GM23338 (cell line): ENCODE data around the gene ADAD2.

Source experiments
- CTCF ChIP-seq, 2 experiments: fragments of 200-600 bp in 1 of 2; sonication (generic) in 1 of 2; conservative IDR thresholded peaks; 2 replicates each; pipeline versions ENCODE4 v1.5.1 to v1.6.1; 2016 to 2017; ENCODE audit warnings: antibody characterized with exemption in 2 of 2, low read depth in 2 of 2, mild to moderate bottlenecking in 2 of 2, moderate library complexity in 1 of 2
- POLR2AphosphoS5 ChIP-seq: IDR thresholded peaks from 2 replicates; pipeline ENCODE4 v1.6.1; 2016; ENCODE audit warnings: antibody characterized with exemption, low read depth

GRCh38 chr16:84242839-84243238 lies 51.9 kb downstream of the ADAD2 start:
- TF ChIP-seq POLR2AphosphoS5 (no peak), CTCF (conservative IDR thresholded peaks at IDR 0.05; ENCODE audit: low read depth in 2 of 2) (no peak)
